WTC11 (cell line): ENCODE results near the gene ROBO4. TPM values are rescaled to one million over a fixed set of nuclear protein-coding genes. Genes with fewer than 3 reads are reported as not detected.

Experiments used
- ATAC-seq: fragments of 200-7000 bp; cut with Tn5 transposase; 2 replicates; pipeline ENCODE4 v1.10.0; 2021; ENCODE audit warnings: mild to moderate bottlenecking, moderate library complexity
- CTCF ChIA-PET: fragments of 300-600 bp; sonication (Branson Sonifier 250); formaldehyde crosslinking; loops from one replicate; lab custom pipeline; 2021; ENCODE audit warnings: antibody characterized with exemption; lab: Charles Lee
- POLR2A ChIA-PET: fragments of 350-600 bp; sonication (Branson Sonifier 250); formaldehyde crosslinking; loops from one replicate; lab custom pipeline; 2021; ENCODE audit warnings: antibody characterized with exemption; lab: Charles Lee
- DNase-seq: peaks from one replicate; pipeline ENCODE4 v3.0.0; 2021; ENCODE audit warnings: low spot score
- H3K27ac Mint-ChIP-seq: 2 replicates; pipeline ENCODE4 v1.8.0; 2021; ENCODE audit warnings: mixed read lengths
- H3K27me3 Mint-ChIP-seq: 2 replicates; pipeline ENCODE4 v1.8.0; 2021; ENCODE audit warnings: low read depth, mild to moderate bottlenecking, moderate library complexity, mixed read lengths
- H3K36me3 Mint-ChIP-seq: 2 replicates; pipeline ENCODE4 v1.8.0; 2021; ENCODE audit warnings: mixed read lengths
- H3K4me1 Mint-ChIP-seq: 2 replicates; pipeline ENCODE4 v1.8.0; 2022; ENCODE audit warnings: mixed read lengths
- H3K4me3 Mint-ChIP-seq: 2 replicates; pipeline ENCODE4 v1.8.0; 2021; ENCODE audit warnings: mild to moderate bottlenecking, moderate library complexity, mixed read lengths
- H3K9me3 Mint-ChIP-seq: 2 replicates; pipeline ENCODE4 v1.8.0; 2021; ENCODE audit warnings: mixed read lengths
- CBFB ChIP-seq: sonication (generic); formaldehyde crosslinking; IDR thresholded peaks from 2 replicates; pipeline ENCODE4 v1.8.1; 2022; ENCODE audit warnings: mild to moderate bottlenecking, low read depth, missing genetic modification reagents
- CREB1 ChIP-seq: sonication (generic); formaldehyde crosslinking; IDR thresholded peaks from 2 replicates; pipeline ENCODE4 v1.8.0; 2023; ENCODE audit warnings: mild to moderate bottlenecking, missing genetic modification reagents
- CREM ChIP-seq: sonication (generic); formaldehyde crosslinking; IDR thresholded peaks from 2 replicates; pipeline ENCODE4 v1.8.1; 2022; ENCODE audit warnings: mild to moderate bottlenecking, missing genetic modification reagents, moderate library complexity
- E2F1 ChIP-seq: sonication (generic); formaldehyde crosslinking; IDR thresholded peaks from 2 replicates; pipeline ENCODE4 v1.8.0; 2022; ENCODE audit warnings: mild to moderate bottlenecking, missing genetic modification reagents
- E2F4 ChIP-seq: sonication (generic); formaldehyde crosslinking; IDR thresholded peaks from 2 replicates; pipeline ENCODE4 v1.8.1; 2022; ENCODE audit warnings: low read depth, mild to moderate bottlenecking, moderate library complexity, missing genetic modification reagents, borderline replicate concordance
- EMX1 ChIP-seq: fragments of 250-450 bp; sonication (Bioruptor Pico); IDR thresholded peaks from 2 replicates; pipeline ENCODE4 v1.8.0; 2021; ENCODE audit warnings: mild to moderate bottlenecking
- HMGA2 ChIP-seq: fragments of 250-450 bp; sonication (Bioruptor Pico); IDR thresholded peaks from 2 replicates; pipeline ENCODE4 v1.4.0; 2021; ENCODE audit warnings: mild to moderate bottlenecking, moderate library complexity
- KAT7 ChIP-seq: sonication (generic); formaldehyde crosslinking; IDR thresholded peaks from 2 replicates; pipeline ENCODE4 v1.8.1; 2023; ENCODE audit warnings: missing genetic modification reagents, mild to moderate bottlenecking, borderline replicate concordance
- NR1H2 ChIP-seq: sonication (generic); formaldehyde crosslinking; IDR thresholded peaks from 2 replicates; pipeline ENCODE4 v1.9.0; 2021; ENCODE audit warnings: mild to moderate bottlenecking, moderate library complexity, missing genetic modification reagents
- RORB ChIP-seq: fragments of 250-450 bp; sonication (Bioruptor Pico); IDR thresholded peaks from 2 replicates; pipeline ENCODE4 v1.9.0; 2021; ENCODE audit warnings: mild to moderate bottlenecking
- ZNF263 ChIP-seq: sonication (generic); formaldehyde crosslinking; IDR thresholded peaks from 2 replicates; pipeline ENCODE4 v1.8.1; 2022; ENCODE audit warnings: low read depth, mild to moderate bottlenecking, moderate library complexity, missing genetic modification reagents
- ZNF512 ChIP-seq: sonication (generic); formaldehyde crosslinking; IDR thresholded peaks from 2 replicates; pipeline ENCODE4 v1.8.1; 2022; ENCODE audit warnings: missing genetic modification reagents, borderline replicate concordance
- total RNA-seq: library from RNA; stranded (reverse); gene quantifications from 3 replicates; pipeline ENCODE4 v1.2.3, GENCODE V29; 2021
- TF ChIP-seq, protein P1 (sequence below): sonication (generic); formaldehyde crosslinking; IDR thresholded peaks from 2 replicates; pipeline ENCODE4 v1.8.0; 2022; ENCODE audit warnings: missing genetic modification reagents
- TF ChIP-seq, protein P2 (sequence below): sonication (generic); formaldehyde crosslinking; IDR thresholded peaks from 2 replicates; pipeline ENCODE4 v1.8.0; 2023; ENCODE audit warnings: mild to moderate bottlenecking, missing genetic modification reagents
- TF ChIP-seq, protein P3 (sequence below): fragments of 250-450 bp; sonication (Bioruptor Pico); IDR thresholded peaks from 2 replicates; pipeline ENCODE4 v1.8.0; 2021; ENCODE audit warnings: mild to moderate bottlenecking

ROBO4 gene
- total RNA-seq, 1 experiment from 2014 or later: 0.13 TPM

DNA sequence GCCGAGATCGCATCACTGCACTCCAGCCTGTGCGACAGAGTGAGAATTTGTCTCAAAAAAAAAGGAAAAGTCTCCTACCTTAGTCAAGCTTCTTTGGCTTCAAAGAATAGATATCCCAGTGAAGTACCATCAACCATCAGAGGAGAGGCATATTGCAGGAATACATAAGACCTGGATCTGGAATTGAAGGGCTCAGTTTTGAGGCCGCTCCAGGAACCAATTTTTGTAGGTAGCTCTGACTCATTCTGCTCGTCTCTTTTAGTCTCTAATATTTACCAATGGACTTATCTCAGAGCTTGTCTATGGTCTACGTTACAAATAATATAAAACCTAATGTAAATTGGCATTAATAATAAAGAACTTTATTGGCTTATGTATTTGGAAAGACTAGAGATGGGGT, 48.2 kb upstream of the ROBO4 start:
- peaks cover 26% of the 10 kb centered on the region for H3K27me3 Mint-ChIP-seq
- no peak for DNase-seq
- peaks cover 8% of the 10 kb centered on the region; the same call in 1 of the 2 replicates for H3K36me3 Mint-ChIP-seq
- ChIA-PET POLR2A (no interaction called here), CTCF (interaction anchor here (1.4 kb wide), 1 partner anchor 69 kb away, joined by 3 read pairs; no protein-coding TSS in a partner anchor)
- no peaks in the 10 kb centered on the region for H3K4me1 Mint-ChIP-seq
- TF ChIP-seq NR1H2 (CRISPR knock-in tag) (no peak), RORB (CRISPR knock-in tag) (no peak), E2F4 (CRISPR knock-in tag) (no peak), EMX1 (CRISPR knock-in tag) (no peak), CREM (CRISPR knock-in tag) (no peak), KAT7 (CRISPR knock-in tag) (no peak)
- TF ChIP-seq, protein P1, sequence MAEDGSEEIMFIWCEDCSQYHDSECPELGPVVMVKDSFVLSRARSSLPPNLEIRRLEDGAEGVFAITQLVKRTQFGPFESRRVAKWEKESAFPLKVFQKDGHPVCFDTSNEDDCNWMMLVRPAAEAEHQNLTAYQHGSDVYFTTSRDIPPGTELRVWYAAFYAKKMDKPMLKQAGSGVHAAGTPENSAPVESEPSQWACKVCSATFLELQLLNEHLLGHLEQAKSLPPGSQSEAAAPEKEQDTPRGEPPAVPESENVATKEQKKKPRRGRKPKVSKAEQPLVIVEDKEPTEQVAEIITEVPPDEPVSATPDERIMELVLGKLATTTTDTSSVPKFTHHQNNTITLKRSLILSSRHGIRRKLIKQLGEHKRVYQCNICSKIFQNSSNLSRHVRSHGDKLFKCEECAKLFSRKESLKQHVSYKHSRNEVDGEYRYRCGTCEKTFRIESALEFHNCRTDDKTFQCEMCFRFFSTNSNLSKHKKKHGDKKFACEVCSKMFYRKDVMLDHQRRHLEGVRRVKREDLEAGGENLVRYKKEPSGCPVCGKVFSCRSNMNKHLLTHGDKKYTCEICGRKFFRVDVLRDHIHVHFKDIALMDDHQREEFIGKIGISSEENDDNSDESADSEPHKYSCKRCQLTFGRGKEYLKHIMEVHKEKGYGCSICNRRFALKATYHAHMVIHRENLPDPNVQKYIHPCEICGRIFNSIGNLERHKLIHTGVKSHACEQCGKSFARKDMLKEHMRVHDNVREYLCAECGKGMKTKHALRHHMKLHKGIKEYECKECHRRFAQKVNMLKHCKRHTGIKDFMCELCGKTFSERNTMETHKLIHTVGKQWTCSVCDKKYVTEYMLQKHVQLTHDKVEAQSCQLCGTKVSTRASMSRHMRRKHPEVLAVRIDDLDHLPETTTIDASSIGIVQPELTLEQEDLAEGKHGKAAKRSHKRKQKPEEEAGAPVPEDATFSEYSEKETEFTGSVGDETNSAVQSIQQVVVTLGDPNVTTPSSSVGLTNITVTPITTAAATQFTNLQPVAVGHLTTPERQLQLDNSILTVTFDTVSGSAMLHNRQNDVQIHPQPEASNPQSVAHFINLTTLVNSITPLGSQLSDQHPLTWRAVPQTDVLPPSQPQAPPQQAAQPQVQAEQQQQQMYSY (CRISPR knock-in tag): peak; percentile 65; the same call in 1 of the 2 replicates
- TF ChIP-seq, protein P2, sequence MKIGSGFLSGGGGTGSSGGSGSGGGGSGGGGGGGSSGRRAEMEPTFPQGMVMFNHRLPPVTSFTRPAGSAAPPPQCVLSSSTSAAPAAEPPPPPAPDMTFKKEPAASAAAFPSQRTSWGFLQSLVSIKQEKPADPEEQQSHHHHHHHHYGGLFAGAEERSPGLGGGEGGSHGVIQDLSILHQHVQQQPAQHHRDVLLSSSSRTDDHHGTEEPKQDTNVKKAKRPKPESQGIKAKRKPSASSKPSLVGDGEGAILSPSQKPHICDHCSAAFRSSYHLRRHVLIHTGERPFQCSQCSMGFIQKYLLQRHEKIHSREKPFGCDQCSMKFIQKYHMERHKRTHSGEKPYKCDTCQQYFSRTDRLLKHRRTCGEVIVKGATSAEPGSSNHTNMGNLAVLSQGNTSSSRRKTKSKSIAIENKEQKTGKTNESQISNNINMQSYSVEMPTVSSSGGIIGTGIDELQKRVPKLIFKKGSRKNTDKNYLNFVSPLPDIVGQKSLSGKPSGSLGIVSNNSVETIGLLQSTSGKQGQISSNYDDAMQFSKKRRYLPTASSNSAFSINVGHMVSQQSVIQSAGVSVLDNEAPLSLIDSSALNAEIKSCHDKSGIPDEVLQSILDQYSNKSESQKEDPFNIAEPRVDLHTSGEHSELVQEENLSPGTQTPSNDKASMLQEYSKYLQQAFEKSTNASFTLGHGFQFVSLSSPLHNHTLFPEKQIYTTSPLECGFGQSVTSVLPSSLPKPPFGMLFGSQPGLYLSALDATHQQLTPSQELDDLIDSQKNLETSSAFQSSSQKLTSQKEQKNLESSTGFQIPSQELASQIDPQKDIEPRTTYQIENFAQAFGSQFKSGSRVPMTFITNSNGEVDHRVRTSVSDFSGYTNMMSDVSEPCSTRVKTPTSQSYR (CRISPR knock-in tag): no peak
- no peak overlapping the region for H3K27ac Mint-ChIP-seq
- peaks cover 17% of the 10 kb centered on the region for H3K9me3 Mint-ChIP-seq
- ATAC-seq: no peak
- no peak overlapping the region for H3K4me3 Mint-ChIP-seq

- no peaks in the 10 kb centered on the region for H3K4me1 Mint-ChIP-seq
- ChIA-PET POLR2A (no interaction called here), CTCF (interaction anchor here (1.5 kb wide), 1 partner anchor 10 kb away, joined by 8 read pairs; no protein-coding TSS in a partner anchor)
- no peak overlapping the region for H3K27ac Mint-ChIP-seq
- TF ChIP-seq HMGA2 (CRISPR knock-in tag): no peak
- no peak for TF ChIP-seq EMX1 (CRISPR knock-in tag)
- no peak for TF ChIP-seq ZNF512 (CRISPR knock-in tag)
- TF ChIP-seq, protein P3, sequence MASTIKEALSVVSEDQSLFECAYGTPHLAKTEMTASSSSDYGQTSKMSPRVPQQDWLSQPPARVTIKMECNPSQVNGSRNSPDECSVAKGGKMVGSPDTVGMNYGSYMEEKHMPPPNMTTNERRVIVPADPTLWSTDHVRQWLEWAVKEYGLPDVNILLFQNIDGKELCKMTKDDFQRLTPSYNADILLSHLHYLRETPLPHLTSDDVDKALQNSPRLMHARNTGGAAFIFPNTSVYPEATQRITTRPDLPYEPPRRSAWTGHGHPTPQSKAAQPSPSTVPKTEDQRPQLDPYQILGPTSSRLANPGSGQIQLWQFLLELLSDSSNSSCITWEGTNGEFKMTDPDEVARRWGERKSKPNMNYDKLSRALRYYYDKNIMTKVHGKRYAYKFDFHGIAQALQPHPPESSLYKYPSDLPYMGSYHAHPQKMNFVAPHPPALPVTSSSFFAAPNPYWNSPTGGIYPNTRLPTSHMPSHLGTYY: no peak
- TF ChIP-seq E2F1 (CRISPR knock-in tag): no peak
- TF ChIP-seq E2F4 (CRISPR knock-in tag): no peak
- TF ChIP-seq ZNF263 (CRISPR knock-in tag): no peak
- TF ChIP-seq CBFB (CRISPR knock-in tag): no peak
- TF ChIP-seq CREB1 (CRISPR knock-in tag): no peak
- peaks cover 27% of the 10 kb centered on the region for H3K27me3 Mint-ChIP-seq
- H3K9me3 Mint-ChIP-seq: peaks cover 17% of the 10 kb centered on the region
- DNase-seq (no peak), ATAC-seq (no peak)
- no peak overlapping the region for H3K4me3 Mint-ChIP-seq
- H3K36me3 Mint-ChIP-seq: peaks cover 8% of the 10 kb centered on the region; the same call in 1 of the 2 replicates
These were observed 46.9 kb upstream of the ROBO4 start for GRCh38 chr11:124944565-124944964.
